Pancreas (tissue), 10 donors: ENCODE measurements around the gene NT5DC4. TPM values are rescaled to one million over a fixed set of nuclear protein-coding genes. Genes with fewer than 3 reads are reported as not detected.

Experiments
- ATAC-seq, 4 donors: fragments of 200-7000 bp; cut with Tn5 transposase; one replicate each; pipeline versions ENCODE4 v1.8.0 to v1.9.1; 2020; ENCODE audit warnings: mild to moderate bottlenecking in 4 of 4, moderate library complexity in 4 of 4
- DNase-seq, 6 donors: peaks; one replicate each; pipeline ENCODE4 v3.0.0-alpha.2; 2020
- FAIRE-seq: peaks from 2 replicates; lab custom pipeline; 2012; peaks lifted over from hg19 to GRCh38; lab: Jason Lieb, UNC
- H3K27ac ChIP-seq, 4 donors: fragments of 200-600 bp; sonication (generic); 1 replicate in 3 of 4; 2 replicates in 1 of 4; pipeline versions ENCODE4 v1.5.0 to v1.8.0; 2020
- H3K27me3 ChIP-seq, 4 donors: fragments of 200-600 bp; one replicate each; pipeline ENCODE4 v1.8.0; 2021
- H3K36me3 ChIP-seq, 3 donors: fragments of 200-600 bp; sonication (generic) in 1 of 3; one replicate each; pipeline versions ENCODE4 v1.5.0 to v1.8.0; 2020 to 2021
- H3K4me1 ChIP-seq, 3 donors: fragments of 200-600 bp; one replicate each; pipeline ENCODE4 v1.8.0; 2021
- H3K4me3 ChIP-seq, 4 donors: fragments of 200-600 bp; sonication (generic) in 2 of 4; one replicate each; pipeline versions ENCODE4 v1.5.0 to v1.8.0; 2020 to 2021
- H3K9me3 ChIP-seq, 4 donors: fragments of 200-600 bp; one replicate each; pipeline ENCODE4 v1.8.0; 2021
- WGBS, 2 donors: extraction: QIAGEN DNeasy Blood & Tissue Kit; methylation state at CpG; one replicate each; pipeline ENCODE4 v1.1.7; 2013; 5-methylcytosine and 5-hydroxymethylcytosine counted together
- intact Hi-C, 3 donors: fragments of 100-400 bp; cut with DNase I; formaldehyde crosslinking; loops; one replicate each; pipeline versions ENCODE4 v1.11.1 to v1.14.2; 2022
- polyA plus RNA-seq, 2 donors: library from polyadenylated mRNA; stranded (reverse); fragments of 200-250 nt; gene quantifications; one replicate each; pipeline ENCODE4 v1.2.3, GENCODE V29; 2013
- total RNA-seq, 6 donors: library from RNA; stranded (reverse); fragmentation: NEBNext Ultra II Directional in 4 of 6; extraction: Animal tissue kit (Norgen Biotek cat#: 25700) in 4 of 6; gene quantifications; one replicate each; pipeline versions ENCODE4 v1.2.1 to v1.2.4, GENCODE V29; 2021 to 2023
- TF ChIP-seq, protein P1 (sequence below), 4 donors: fragments of 200-600 bp; sonication (generic) in 3 of 4; IDR thresholded peaks; one replicate each; pipeline versions ENCODE4 v1.5.0 to v1.8.0; 2021; ENCODE audit warnings: antibody characterized with exemption in 4 of 4
- donor health status: healthy with polysubstance abuse.
- donor health status: DM: no; HTN: no; CAD: no; lungs with moderate emphysema.
- donor health status: DM: no; HTN: no; CAD: no.
- donor health status: control.
- donor health status: control.
- donor health status: Bipolar disorder and iron deficiency.
- donor health status: DM: yes; HTN: yes; CAD: no.
- donor health status: DM: no; HTN: no; CAD: no.
- donor health status: DM: no; HTN: no; CAD: no.
- donor health status: DM: yes; HTN: yes; CAD: no.

NT5DC4 gene
- total and polyA plus RNA-seq, 8 donors, result 0.09 TPM; not detected in 7

DNA sequence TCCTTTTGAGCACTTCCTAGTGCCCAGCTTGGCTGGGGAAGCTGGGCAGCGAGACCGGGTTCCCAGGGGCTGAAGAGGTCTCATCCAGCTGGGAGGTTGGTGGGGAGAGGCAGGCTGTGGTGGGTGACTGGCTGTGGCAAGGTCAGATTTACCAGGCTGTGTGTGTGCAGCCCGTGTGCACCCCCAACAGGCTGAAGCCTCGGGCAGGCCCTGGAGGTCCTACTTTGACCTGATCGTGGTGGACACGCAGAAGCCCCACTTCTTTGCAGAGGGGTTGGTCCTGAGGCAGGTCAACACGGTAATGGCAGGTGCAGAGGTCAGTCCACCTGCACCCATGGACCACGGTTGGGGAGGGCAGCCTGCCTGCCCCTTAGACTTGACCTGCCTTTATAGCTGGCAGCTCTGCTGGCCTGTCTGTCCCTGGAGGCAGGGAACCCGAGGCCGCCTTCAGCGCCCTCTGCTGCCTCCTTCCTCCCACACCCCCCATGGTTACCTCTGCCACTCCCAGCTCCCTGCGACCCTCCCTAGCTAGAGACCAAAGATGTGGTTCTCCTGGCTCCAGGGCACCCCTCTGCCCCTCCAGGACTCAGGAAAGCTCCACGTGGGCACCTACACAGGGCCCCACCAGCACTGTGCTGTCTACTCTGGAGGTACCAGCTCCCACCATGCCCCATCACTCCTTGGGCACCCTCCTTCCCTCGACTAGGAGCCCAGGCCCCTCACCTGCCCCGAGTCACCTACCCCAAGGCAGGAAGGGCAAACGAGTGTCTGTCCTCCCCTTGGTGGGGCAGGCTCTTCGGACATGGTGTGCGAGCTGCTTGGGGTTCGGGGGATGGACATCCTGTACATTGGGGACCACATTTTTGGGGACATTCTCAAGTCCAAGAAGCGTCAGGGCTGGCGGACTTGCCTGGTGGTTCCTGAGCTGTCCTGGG is 4.0 kb downstream of the NT5DC4 start:
- no peaks in the 10 kb centered on the region for H3K27me3 ChIP-seq
- H3K4me3 ChIP-seq, result no peak overlapping the region
- H3K9me3 ChIP-seq, result no peaks in the 10 kb centered on the region
- H3K27ac ChIP-seq, result no peak overlapping the region
- ATAC-seq, result no peak
- WGBS, 2 donors, result 74 to 77% methylated on average over 21 of the region's 21 CpGs
- peak in 1 of 6 donors; percentile 55 for DNase-seq
- intact Hi-C loops, result loop anchor here in 2 of 3 donors (5.0 kb wide), 2 partner anchors 103 to 118 kb away; no protein-coding TSS in a partner anchor
- no peaks in the 10 kb centered on the region for H3K36me3 ChIP-seq
- no peak for FAIRE-seq
- TF ChIP-seq, protein P1, sequence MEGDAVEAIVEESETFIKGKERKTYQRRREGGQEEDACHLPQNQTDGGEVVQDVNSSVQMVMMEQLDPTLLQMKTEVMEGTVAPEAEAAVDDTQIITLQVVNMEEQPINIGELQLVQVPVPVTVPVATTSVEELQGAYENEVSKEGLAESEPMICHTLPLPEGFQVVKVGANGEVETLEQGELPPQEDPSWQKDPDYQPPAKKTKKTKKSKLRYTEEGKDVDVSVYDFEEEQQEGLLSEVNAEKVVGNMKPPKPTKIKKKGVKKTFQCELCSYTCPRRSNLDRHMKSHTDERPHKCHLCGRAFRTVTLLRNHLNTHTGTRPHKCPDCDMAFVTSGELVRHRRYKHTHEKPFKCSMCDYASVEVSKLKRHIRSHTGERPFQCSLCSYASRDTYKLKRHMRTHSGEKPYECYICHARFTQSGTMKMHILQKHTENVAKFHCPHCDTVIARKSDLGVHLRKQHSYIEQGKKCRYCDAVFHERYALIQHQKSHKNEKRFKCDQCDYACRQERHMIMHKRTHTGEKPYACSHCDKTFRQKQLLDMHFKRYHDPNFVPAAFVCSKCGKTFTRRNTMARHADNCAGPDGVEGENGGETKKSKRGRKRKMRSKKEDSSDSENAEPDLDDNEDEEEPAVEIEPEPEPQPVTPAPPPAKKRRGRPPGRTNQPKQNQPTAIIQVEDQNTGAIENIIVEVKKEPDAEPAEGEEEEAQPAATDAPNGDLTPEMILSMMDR (IDR thresholded peaks at IDR 0.05), result no peak
- H3K4me1 ChIP-seq, result no peaks in the 10 kb centered on the region

DNA sequence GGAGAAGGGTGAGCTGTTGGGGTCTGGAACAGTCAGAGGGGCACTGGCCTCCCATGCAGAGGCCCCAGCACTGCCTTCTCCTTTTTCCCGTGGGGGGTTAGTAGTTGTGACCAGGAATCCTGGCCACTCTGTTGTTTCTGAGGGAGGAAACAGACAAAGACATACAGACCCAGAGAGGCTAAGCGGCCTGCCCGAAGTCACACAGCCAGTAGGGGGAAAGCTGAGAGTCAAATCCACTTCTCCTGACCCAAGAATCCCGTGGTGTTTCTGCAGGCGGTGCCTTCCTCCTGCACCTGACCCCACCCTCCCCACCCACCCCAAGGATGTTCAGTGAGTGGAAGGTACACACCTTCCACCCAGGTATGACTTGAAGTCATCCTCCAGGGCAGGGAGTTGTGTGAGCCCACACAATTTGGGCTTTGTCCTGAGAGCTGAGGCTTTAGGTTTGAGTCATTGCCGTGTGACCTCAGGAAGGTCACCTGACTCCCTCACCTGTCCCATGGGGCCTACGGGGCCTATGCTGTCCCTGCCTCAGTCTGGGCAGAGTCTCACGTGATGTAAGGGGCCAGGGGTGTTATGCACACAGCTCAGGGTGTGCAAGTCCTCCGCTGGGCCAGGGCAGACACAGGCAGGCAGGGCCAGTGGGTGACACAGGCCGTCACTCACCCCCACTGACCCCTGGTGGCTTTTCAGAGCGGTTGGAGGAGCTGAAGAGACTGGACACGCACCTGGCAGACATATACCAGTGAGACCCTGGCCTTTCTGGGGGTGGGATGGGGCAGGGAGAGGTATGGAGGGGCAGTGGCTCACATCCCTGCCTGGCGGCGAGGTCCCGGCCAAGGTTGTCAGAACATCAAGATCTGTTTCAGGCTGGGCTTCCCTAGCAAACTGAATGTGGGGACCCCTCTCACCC is 5.0 kb downstream of the NT5DC4 start:
- Histone ChIP-seq H3K9me3 (no peaks in the 10 kb centered on the region), H3K27me3 (no peaks in the 10 kb centered on the region), H3K4me1 (no peaks in the 10 kb centered on the region), H3K4me3 (no peak overlapping the region), H3K27ac (no peak overlapping the region), H3K36me3 (no peaks in the 10 kb centered on the region)
- ATAC-seq (peak in 1 of 4 donors; percentile 4), DNase-seq (peak in 1 of 6 donors; percentile 43), FAIRE-seq (no peak)
- TF ChIP-seq, protein P1 (IDR thresholded peaks at IDR 0.05), result no peak
- WGBS, 2 donors, result 80 to 84% methylated on average over 15 of the region's 15 CpGs
- intact Hi-C loops, result loop anchor here in 2 of 3 donors (5.0 kb wide), 2 partner anchors 104 to 118 kb away; no protein-coding TSS in a partner anchor

GRCh38 chr2:112726487-112727190 is 5.8 kb downstream of the NT5DC4 start:
- H3K27ac ChIP-seq, result no peak overlapping the region
- TF ChIP-seq, protein P1 (IDR thresholded peaks at IDR 0.05), result peak; percentile 89 to 98 (median 94)
- ATAC-seq (peak; percentile 95 to 98 (median 96)), DNase-seq (peak; percentile 73 to 96 (median 90)), FAIRE-seq (no peak)
- H3K4me3 ChIP-seq, result no peak overlapping the region
- H3K36me3 ChIP-seq, result no peaks in the 10 kb centered on the region
- intact Hi-C loops, result loop anchor here in 2 of 3 donors (5.0 kb wide), 2 partner anchors 104 to 119 kb away; no protein-coding TSS in a partner anchor
- no peaks in the 10 kb centered on the region for H3K4me1 ChIP-seq
- WGBS, 2 donors, result 31 to 33% methylated on average over 19 of the region's 19 CpGs
- H3K9me3 ChIP-seq, result no peaks in the 10 kb centered on the region
- no peaks in the 10 kb centered on the region for H3K27me3 ChIP-seq

DNA sequence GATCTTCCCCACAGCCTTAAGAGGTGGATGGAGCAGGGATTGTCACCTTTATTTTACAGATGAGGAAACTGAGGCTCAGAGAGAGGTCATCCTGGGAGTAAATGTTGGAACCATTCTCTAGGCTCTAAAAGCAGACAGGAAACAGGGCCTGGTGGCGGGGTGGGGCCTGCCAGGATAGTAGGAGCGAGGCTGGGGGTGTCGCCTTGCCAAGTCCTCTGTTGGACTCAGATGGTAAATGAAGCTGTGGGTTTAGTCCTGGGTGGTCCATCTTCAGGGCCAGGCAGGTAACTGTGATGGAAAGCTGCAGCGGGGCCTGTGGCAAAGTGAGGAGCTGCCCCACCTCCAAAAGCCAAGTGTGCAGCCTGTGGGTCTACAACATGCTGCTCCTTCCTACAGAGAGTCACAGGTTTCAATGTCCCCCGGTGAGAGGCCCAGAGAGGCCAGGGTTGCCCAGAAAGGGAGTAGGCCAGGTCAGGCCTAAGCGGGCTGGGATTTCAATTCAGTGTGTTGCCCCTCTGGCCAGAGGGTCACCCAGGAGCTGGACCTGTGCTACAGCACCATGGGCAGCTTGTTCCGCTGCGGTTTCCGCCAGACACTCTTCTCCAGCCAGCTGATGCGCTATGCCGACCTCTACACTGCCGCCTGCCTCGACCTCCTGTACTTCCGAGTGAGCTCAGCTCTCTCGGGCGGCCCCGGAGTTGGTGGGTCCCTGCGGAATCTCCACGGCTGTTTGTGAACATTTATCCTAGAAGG is 6.6 kb downstream of the NT5DC4 start:
- no peaks in the 10 kb centered on the region for H3K4me1 ChIP-seq
- FAIRE-seq, result no peak
- no peak overlapping the region for H3K27ac ChIP-seq
- no peaks in the 10 kb centered on the region for H3K9me3 ChIP-seq
- TF ChIP-seq, protein P1 (IDR thresholded peaks at IDR 0.05), result no peak
- no peak overlapping the region for H3K4me3 ChIP-seq
- WGBS, 2 donors, result 75 to 87% methylated on average over 19 of the region's 19 CpGs
- no peaks in the 10 kb centered on the region for H3K36me3 ChIP-seq
- no peaks in the 10 kb centered on the region for H3K27me3 ChIP-seq
- intact Hi-C loops, result loop anchor here in 2 of 3 donors (5.0 kb wide), 2 partner anchors 105 to 120 kb away; no protein-coding TSS in a partner anchor
- no peak for DNase-seq
- no peak for ATAC-seq
